ENCODE measurements around the gene DEPDC1B.

DEPDC1B gene

GRCh38 chr5:60699288-60699608 lies 718 bp downstream of the DEPDC1B start:
- Histone ChIP-seq H3K4me3 (ENCODE audit: low read depth, low read length) (peak overlapping the region; percentile 71), H3K4me2 (ENCODE audit: low read length) (peak overlapping the region; percentile 76), H3K79me2 (no peaks in the 10 kb centered on the region), H3K36me3 (ENCODE audit: control insufficient read depth, insufficient read depth, low read length) (no peaks in the 10 kb centered on the region), H3K4me1 (peaks cover 6% of the 10 kb centered on the region), H3K9ac (no peak overlapping the region), H3K27me3 (ENCODE audit: control insufficient read depth, insufficient read depth, low read length) (no peaks in the 10 kb centered on the region), H3K27ac (no peak overlapping the region), H2AFZ (peak overlapping the region; percentile 99), H3K9me3 (ENCODE audit: control insufficient read depth, low read length) (no peaks in the 10 kb centered on the region)
- TF ChIP-seq, protein P1, sequence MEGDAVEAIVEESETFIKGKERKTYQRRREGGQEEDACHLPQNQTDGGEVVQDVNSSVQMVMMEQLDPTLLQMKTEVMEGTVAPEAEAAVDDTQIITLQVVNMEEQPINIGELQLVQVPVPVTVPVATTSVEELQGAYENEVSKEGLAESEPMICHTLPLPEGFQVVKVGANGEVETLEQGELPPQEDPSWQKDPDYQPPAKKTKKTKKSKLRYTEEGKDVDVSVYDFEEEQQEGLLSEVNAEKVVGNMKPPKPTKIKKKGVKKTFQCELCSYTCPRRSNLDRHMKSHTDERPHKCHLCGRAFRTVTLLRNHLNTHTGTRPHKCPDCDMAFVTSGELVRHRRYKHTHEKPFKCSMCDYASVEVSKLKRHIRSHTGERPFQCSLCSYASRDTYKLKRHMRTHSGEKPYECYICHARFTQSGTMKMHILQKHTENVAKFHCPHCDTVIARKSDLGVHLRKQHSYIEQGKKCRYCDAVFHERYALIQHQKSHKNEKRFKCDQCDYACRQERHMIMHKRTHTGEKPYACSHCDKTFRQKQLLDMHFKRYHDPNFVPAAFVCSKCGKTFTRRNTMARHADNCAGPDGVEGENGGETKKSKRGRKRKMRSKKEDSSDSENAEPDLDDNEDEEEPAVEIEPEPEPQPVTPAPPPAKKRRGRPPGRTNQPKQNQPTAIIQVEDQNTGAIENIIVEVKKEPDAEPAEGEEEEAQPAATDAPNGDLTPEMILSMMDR (IDR thresholded peaks at IDR 0.05), result no peak

DNA sequence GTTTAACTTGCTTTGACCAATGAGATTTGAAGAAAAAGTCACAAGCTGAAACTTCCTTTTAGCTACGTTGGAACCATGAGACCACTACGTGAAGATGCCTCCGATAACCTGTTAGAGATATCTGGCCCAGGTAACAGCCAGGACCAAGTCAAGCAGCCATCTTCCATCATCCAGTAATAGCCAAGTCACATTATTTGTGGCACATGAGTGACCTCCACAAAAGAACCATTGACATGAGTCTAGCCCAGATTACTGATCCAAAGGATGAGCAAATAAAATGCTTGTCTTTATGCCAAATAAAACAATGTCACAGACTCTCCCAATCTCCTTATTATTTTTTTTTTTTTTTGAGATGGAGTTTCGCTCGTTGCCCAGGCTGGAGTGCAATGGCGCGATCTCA lies 1.6 kb downstream of the DEPDC1B start:
- Histone ChIP-seq H3K4me2 (ENCODE audit: low read length) (no peak overlapping the region), H3K9ac (no peak overlapping the region), H3K79me2 (no peaks in the 10 kb centered on the region), H3K9me3 (ENCODE audit: control insufficient read depth, low read length) (no peaks in the 10 kb centered on the region), H3K27ac (no peak overlapping the region), H2AFZ (no peak overlapping the region), H3K27me3 (ENCODE audit: control insufficient read depth, insufficient read depth, low read length) (no peaks in the 10 kb centered on the region), H3K36me3 (ENCODE audit: control insufficient read depth, insufficient read depth, low read length) (no peaks in the 10 kb centered on the region), H3K4me3 (ENCODE audit: low read depth, low read length) (no peak overlapping the region), H3K4me1 (peaks cover 6% of the 10 kb centered on the region)
- TF ChIP-seq, protein P1 (IDR thresholded peaks at IDR 0.05), result no peak

DNA sequence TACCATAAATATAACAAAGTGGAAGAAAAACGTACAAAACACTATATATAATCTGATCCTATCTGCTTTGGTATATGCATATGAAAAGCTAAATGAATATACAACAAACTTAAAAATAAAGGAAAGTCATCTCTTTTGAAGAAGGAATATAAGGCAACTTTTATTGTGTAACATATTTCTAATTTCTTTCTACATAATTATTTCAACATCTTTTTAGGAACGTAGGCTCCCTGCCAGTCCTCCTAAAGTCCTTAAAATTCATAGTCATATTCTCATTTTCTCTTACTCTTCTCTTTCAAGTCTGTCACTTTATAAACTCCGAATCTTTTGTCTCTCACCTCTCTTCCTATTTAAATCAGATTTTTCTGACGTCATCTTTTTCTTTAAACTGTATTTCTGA lies 9.6 kb downstream of the DEPDC1B start:
- Histone ChIP-seq H3K27ac (no peak overlapping the region), H3K4me2 (ENCODE audit: low read length) (no peak overlapping the region), H3K27me3 (ENCODE audit: control insufficient read depth, insufficient read depth, low read length) (no peaks in the 10 kb centered on the region), H2AFZ (no peak overlapping the region), H3K79me2 (no peaks in the 10 kb centered on the region), H3K4me3 (ENCODE audit: low read depth, low read length) (no peak overlapping the region), H3K9me3 (ENCODE audit: control insufficient read depth, low read length) (no peaks in the 10 kb centered on the region), H3K36me3 (ENCODE audit: control insufficient read depth, insufficient read depth, low read length) (no peaks in the 10 kb centered on the region), H3K9ac (no peak overlapping the region), H3K4me1 (no peaks in the 10 kb centered on the region)
- TF ChIP-seq, protein P1 (IDR thresholded peaks at IDR 0.05), result no peak

GRCh38 chr5:60688980-60689379 lies 11.0 kb downstream of the DEPDC1B start:
- H3K79me2 ChIP-seq, result no peaks in the 10 kb centered on the region
- no peaks in the 10 kb centered on the region for H3K4me1 ChIP-seq
- H3K36me3 ChIP-seq (ENCODE audit: control insufficient read depth, insufficient read depth, low read length), result no peaks in the 10 kb centered on the region
- H3K27me3 ChIP-seq (ENCODE audit: control insufficient read depth, insufficient read depth, low read length), result no peaks in the 10 kb centered on the region
- no peak overlapping the region for H2AFZ ChIP-seq
- H3K9ac ChIP-seq, result no peak overlapping the region
- H3K9me3 ChIP-seq (ENCODE audit: control insufficient read depth, low read length), result no peaks in the 10 kb centered on the region
- TF ChIP-seq, protein P1 (IDR thresholded peaks at IDR 0.05), result no peak
- H3K27ac ChIP-seq, result no peak overlapping the region
- H3K4me3 ChIP-seq (ENCODE audit: low read depth, low read length), result no peak overlapping the region
- H3K4me2 ChIP-seq (ENCODE audit: low read length), result no peak overlapping the region

DNA sequence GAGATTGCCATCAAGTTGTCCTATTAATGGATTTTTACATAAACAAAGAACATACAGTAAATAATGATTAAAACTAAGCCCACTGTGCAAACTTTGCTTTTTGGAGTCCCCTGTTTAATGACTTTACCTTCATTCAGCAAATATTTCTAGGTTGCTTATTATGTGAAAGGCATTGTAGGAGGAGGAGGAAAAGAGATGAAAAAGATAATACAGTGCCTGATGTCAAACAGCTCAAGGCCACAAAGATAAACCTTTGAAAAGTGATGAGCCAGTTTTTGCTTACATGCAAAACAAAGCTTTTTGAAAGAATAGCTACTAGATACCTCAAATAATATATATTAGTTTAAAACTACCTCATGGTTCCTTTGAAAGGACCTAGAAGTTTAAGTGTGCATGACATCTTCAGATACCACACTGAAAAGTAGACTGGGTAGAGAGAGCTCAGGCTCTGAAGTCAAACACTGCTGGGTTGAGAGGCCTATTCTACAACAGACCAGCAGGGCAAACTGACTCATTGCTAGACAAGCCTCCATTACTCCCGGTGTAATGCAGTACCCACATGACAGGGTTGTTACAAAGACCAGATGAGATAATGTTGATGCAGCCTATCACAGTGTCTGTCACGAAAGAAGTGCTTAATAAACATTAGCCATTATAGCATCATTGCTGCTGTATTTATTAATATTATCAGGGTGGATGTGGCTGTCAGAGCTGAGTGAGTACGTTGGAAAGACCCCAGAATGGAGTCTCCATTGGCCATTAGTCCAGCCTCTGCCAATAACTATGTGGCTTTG lies 11.8 kb downstream of the DEPDC1B start:
- Histone ChIP-seq H3K79me2 (no peaks in the 10 kb centered on the region), H3K27ac (no peak overlapping the region), H3K9me3 (ENCODE audit: control insufficient read depth, low read length) (no peaks in the 10 kb centered on the region), H3K27me3 (ENCODE audit: control insufficient read depth, insufficient read depth, low read length) (no peaks in the 10 kb centered on the region), H3K9ac (no peak overlapping the region), H2AFZ (peak overlapping the region; percentile 23), H3K4me2 (ENCODE audit: low read length) (no peak overlapping the region), H3K36me3 (ENCODE audit: control insufficient read depth, insufficient read depth, low read length) (no peaks in the 10 kb centered on the region), H3K4me3 (ENCODE audit: low read depth, low read length) (no peak overlapping the region), H3K4me1 (no peaks in the 10 kb centered on the region)
- TF ChIP-seq, protein P1 (IDR thresholded peaks at IDR 0.05), result peak; percentile 11
